ENCODE data around the gene MAP7D3. TPM values are rescaled to one million over a fixed set of nuclear protein-coding genes. Genes with fewer than 3 reads are reported as not detected.

The MAP7D3 gene
- total RNA-seq, 1 experiment from 2014 or later, result 17.6 TPM

DNA sequence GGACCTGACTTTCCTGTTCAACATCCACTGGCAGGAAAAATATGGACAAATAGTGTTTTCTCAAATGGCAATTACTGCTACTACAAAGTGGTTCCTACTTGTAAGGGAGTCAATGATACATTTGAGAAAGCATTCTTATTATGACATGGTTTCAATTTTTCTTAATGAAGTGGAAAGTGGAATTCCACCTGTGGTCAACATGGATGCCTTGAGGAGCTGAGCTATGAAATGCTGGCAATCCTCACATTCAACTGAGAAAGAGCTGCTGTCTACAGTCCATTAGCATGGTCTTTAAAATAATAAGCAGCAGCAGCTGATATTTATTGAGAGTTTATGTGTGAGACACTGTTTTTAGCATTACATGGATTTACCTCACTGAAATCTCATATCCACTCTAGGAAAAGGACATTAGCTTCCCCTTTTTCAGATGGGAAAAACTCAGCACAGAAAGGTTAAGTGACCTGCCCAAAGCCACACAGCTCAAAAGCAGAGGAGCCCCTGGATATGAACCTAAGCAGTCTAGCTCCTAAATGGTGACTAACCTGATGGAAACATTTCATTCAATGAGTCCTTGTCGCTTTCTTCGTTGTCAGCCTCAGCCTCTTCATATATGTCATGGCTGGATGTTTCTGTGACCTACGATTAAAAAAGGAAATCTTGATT is 29.2 kb downstream of the MAP7D3 start:
- H3K27me3 ChIP-seq, result no peaks in the 10 kb centered on the region
- no peak overlapping the region for H3K4me3 ChIP-seq
- peaks cover 9% of the 10 kb centered on the region; the same call in 1 of the 2 replicates for H3K36me3 ChIP-seq
- no peak for DNase-seq
- no peak overlapping the region for H3K27ac ChIP-seq
- no peaks in the 10 kb centered on the region for H3K4me1 ChIP-seq
- no peaks in the 10 kb centered on the region for H3K9me3 ChIP-seq (replicated peaks)

DNA sequence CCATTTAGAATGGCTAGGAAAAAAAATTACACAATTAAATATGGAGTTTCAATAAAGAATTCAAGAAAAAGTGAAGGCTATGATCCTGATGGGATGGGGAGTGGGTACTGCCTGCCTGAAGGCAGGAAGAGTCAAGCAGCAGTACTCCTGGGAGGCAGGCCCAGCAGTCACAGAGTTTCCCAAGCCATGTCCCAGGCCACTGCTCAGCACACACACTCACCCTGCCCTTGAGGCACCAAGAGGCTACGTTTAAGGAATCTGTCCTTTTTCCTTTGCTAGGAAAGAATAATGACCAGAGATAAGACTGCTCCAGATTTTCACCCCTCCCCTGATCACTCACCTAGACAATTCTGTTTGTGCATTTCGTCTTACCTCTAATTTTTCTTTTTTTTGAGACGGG is 30.2 kb downstream of the MAP7D3 start:
- Histone ChIP-seq H3K9me3 (replicated peaks) (no peaks in the 10 kb centered on the region), H3K4me1 (peaks cover under 1% of the 10 kb centered on the region; the same call in 1 of the 2 replicates), H3K36me3 (peaks cover 9% of the 10 kb centered on the region; the same call in 1 of the 2 replicates), H3K27ac (no peak overlapping the region), H3K4me3 (no peak overlapping the region), H3K27me3 (no peaks in the 10 kb centered on the region)
- DNase-seq, result no peak

DNA sequence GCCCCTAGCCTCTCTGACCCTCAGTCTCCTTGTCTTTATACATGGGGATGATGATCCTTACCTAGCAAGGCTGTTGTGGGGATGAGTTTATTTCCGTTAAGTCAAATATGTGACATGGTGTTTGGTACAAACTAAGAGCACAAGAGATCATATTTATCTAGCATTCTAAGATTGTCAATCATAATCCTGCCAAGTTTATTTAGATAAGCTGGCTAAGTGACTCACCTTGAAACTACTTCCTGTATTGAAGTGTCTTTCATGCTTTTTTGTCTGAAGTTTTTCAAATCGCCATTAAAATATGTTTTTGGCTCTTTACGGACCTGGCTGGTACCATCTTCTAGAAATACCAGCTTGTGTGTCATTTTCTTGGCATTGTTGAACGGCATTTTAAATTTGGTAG is 30.7 kb downstream of the MAP7D3 start:
- Histone ChIP-seq H3K4me1 (peaks cover 4% of the 10 kb centered on the region), H3K9me3 (replicated peaks) (no peaks in the 10 kb centered on the region), H3K27me3 (no peaks in the 10 kb centered on the region), H3K36me3 (peaks cover 9% of the 10 kb centered on the region; the same call in 1 of the 2 replicates), H3K4me3 (no peak overlapping the region), H3K27ac (no peak overlapping the region)
- no peak for DNase-seq

DNA sequence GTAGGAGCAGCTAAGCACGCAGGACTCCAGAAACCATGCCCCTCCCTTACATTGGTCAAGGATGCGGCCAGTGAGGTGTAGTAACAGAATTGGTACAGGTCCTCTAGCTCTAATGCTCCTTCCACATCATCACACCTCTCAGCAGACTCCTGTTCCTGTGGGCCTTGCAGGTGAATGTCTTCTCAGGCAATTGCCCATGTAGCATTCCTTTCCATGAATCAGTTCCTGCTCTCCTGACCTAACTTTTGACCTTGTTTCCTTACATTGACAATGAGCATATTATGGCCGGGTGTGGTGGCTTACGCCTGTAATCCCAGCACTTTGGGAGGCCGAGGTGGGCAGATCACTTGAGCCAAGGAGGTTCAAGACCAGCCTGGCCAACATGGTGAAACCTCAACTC is 31.3 kb downstream of the MAP7D3 start:
- no peak for DNase-seq
- no peaks in the 10 kb centered on the region for H3K27me3 ChIP-seq
- peaks cover 11% of the 10 kb centered on the region for H3K4me1 ChIP-seq
- H3K9me3 ChIP-seq (replicated peaks), result no peaks in the 10 kb centered on the region
- peaks cover 9% of the 10 kb centered on the region; the same call in 1 of the 2 replicates for H3K36me3 ChIP-seq
- no peak overlapping the region for H3K4me3 ChIP-seq
- no peak overlapping the region for H3K27ac ChIP-seq

DNA sequence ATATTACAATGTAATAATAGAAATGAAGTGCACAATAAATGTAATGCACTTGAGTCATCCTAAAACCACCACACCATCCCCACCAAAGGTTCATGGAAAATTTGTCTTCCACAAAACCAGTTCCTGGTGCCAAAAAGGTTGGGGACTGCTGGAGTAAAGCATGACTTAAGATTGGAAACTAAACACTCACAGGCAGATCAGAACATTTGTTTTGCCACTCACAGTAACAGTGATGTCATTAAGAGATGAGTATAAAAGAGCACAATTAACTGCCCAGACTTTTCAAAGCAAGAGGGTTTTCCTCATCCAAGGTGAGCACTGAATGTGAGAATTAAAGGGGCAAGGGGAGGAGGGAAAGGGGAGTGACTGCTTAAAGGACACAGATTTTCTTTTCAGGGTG is 35.6 kb downstream of the MAP7D3 start:
- peaks cover 2% of the 10 kb centered on the region; the same call in 1 of the 2 replicates for H3K36me3 ChIP-seq
- H3K27me3 ChIP-seq, result no peaks in the 10 kb centered on the region
- H3K4me1 ChIP-seq, result peaks cover 24% of the 10 kb centered on the region
- no peaks in the 10 kb centered on the region for H3K9me3 ChIP-seq (replicated peaks)
- peak overlapping the region; percentile 84 for H3K27ac ChIP-seq
- no peak for DNase-seq
- H3K4me3 ChIP-seq, result no peak overlapping the region

DNA sequence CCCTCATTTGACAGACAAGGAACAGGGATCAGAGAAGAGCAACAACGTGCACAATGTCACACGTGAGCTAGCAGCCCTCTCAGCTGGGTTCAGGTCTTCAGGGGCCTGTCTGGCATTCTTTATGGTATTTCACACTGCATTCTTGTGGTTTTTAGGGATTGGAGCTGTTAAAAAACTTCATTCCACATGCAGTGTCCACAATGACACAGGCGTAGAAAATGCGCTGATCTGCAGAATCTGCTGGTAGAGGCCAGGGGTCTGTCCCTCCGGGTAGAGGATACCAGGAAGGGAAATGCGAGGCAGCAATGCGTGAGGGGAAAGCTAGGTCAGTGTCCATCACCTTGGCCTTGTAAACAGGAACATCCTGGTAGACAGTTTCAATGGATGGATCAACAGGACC is 36.6 kb downstream of the MAP7D3 start:
- peak; percentile 83 to 84 for DNase-seq
- no peaks in the 10 kb centered on the region for H3K27me3 ChIP-seq
- H3K4me1 ChIP-seq, result peaks cover 24% of the 10 kb centered on the region
- no peaks in the 10 kb centered on the region for H3K36me3 ChIP-seq
- no peaks in the 10 kb centered on the region for H3K9me3 ChIP-seq (replicated peaks)
- peak overlapping the region; percentile 84 for H3K27ac ChIP-seq
- H3K4me3 ChIP-seq, result no peak overlapping the region

DNA sequence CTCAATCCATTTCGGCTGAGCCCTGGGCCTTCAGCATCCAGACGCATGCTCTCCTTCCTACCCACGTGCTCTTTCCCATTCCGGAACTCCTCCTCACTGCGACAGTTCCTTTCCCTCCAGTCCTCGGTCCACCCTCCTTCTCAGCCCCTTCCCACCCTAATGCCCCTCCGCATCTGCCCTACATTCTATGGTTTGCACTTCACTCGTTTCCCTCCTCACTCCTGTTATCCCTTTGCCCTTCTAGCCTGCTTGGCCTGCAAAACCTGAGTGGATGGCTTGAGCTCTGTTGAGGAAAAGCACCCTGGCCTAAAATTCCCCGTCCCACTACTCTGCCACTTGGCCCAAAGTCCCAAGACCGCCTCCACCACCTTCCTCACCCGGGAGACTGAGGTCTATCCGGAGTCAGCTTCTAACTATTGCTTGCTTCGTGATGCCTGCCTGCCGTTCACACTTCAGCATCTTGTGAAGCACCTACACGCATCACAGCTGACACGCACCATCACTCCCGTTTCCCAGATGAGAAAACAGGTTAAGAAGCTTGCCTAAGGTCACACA is 38.6 kb downstream of the MAP7D3 start:
- H3K4me1 ChIP-seq, result peaks cover 24% of the 10 kb centered on the region

DNA sequence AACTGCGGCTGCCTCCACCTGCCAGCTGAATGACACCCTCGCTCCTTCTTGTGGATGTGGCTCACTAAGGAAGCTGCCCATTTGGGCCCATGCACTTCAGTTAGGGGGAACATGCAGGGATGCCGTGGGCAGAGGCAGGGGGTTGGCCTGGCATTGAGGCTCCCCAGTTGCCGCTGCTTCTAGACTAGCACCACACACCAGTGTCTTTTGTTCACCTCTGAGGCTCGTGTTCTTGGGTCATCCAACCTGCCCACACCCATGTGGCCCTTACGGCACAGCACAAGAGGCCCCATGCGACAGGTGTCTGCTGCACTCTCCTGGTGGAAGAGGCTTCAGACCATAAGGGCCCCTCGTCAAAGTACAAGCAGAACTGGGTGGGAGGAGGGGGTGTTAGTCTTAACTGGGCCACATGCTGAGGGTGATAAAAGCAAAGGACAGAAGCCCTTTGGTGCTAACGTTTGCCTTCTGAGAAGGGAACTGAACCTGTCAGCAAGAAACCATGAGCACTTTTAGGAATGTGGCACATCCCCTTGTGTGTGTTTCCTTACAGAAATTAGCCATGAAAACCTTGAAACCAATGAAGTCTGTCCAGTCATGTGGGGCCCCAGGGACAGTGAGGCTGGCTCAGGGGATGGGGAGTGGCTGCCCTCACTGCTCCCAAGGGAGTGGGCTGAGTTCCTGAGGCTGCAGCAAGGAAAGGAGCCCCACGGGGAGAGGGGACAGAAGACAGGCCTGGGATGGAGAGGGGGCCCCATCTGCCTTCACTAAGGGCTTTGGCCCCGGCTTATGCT is 39.2 kb downstream of the MAP7D3 start:
- no peak for DNase-seq
- Histone ChIP-seq H3K4me1 (peaks cover 24% of the 10 kb centered on the region), H3K4me3 (no peak overlapping the region), H3K9me3 (replicated peaks) (no peaks in the 10 kb centered on the region), H3K36me3 (no peaks in the 10 kb centered on the region), H3K27ac (no peak overlapping the region), H3K27me3 (no peaks in the 10 kb centered on the region)

More for the DNA sequence above, 38.6 kb downstream of the MAP7D3 start:
- no peak overlapping the region for H3K27ac ChIP-seq
- no peaks in the 10 kb centered on the region for H3K36me3 ChIP-seq
- no peaks in the 10 kb centered on the region for H3K9me3 ChIP-seq (replicated peaks)
- no peak overlapping the region for H3K4me3 ChIP-seq
- H3K27me3 ChIP-seq, result no peaks in the 10 kb centered on the region
- no peak for DNase-seq

DNA sequence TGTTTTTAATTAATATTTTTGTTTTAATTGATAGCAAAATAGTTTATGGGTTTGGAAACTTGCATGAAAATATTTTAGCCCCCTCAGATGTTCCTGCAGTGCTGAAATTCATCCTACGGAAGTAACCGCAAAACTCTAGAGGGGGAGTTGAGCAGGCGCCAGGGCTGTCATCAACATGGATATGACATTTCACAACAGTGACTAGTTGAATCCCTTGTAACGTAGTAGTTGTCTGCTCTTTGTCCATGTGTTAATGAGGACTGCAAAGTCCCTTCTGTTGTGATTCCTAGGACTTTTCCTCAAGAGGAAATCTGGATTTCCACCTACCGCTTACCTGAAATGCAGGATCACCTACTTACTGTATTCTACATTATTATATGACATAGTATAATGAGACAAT is 40.4 kb downstream of the MAP7D3 start:
- H3K27me3 ChIP-seq, result no peaks in the 10 kb centered on the region
- H3K4me1 ChIP-seq, result peaks cover 22% of the 10 kb centered on the region
- H3K4me3 ChIP-seq, result no peak overlapping the region
- H3K9me3 ChIP-seq (replicated peaks), result no peaks in the 10 kb centered on the region
- DNase-seq, result no peak
- no peaks in the 10 kb centered on the region for H3K36me3 ChIP-seq
- H3K27ac ChIP-seq, result no peak overlapping the region

DNA sequence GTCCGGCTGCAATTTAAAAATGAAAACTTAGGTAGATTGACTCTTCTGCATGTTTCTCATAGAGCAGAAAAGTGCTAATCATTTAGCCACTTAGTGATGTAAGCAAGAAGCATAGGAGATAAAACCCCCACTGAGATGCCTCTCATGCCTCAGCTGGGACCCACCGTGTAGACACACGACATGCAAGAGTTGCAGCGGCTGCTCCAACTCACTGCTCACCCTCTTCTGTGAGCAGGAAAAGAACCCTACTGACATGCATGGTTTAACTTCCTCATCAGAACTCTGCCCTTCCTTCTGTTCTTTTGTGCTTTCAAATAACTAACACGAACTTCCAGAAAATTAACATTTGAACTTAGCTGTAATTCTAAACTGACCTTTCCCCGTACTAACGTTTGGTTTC is 41.0 kb downstream of the MAP7D3 start:
- H3K4me1 ChIP-seq, result peaks cover 17% of the 10 kb centered on the region
- H3K9me3 ChIP-seq (replicated peaks), result no peaks in the 10 kb centered on the region

DNA sequence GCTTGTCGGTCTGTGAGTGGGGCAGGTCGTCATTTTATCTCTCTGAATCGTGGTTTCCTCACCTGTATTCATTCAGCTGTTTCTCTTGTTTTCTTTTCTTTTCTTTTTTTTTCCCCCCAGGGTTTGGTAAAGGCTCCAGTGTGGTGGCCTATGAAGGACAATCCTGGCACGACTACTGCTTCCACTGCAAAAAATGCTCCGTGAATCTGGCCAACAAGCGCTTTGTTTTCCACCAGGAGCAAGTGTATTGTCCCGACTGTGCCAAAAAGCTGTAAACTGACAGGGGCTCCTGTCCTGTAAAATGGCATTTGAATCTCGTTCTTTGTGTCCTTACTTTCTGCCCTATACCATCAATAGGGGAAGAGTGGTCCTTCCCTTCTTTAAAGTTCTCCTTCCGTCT is 41.4 kb downstream of the MAP7D3 start:
- H3K4me3 ChIP-seq, result no peak overlapping the region
- no peaks in the 10 kb centered on the region for H3K9me3 ChIP-seq (replicated peaks)
- no peaks in the 10 kb centered on the region for H3K36me3 ChIP-seq
- peaks cover 12% of the 10 kb centered on the region for H3K4me1 ChIP-seq
- no peak overlapping the region for H3K27ac ChIP-seq
- no peaks in the 10 kb centered on the region for H3K27me3 ChIP-seq
- DNase-seq, result no peak

More for the DNA sequence above, 41.0 kb downstream of the MAP7D3 start:
- Histone ChIP-seq H3K36me3 (no peaks in the 10 kb centered on the region), H3K4me3 (no peak overlapping the region), H3K27me3 (no peaks in the 10 kb centered on the region), H3K27ac (no peak overlapping the region)
- no peak for DNase-seq

DNA sequence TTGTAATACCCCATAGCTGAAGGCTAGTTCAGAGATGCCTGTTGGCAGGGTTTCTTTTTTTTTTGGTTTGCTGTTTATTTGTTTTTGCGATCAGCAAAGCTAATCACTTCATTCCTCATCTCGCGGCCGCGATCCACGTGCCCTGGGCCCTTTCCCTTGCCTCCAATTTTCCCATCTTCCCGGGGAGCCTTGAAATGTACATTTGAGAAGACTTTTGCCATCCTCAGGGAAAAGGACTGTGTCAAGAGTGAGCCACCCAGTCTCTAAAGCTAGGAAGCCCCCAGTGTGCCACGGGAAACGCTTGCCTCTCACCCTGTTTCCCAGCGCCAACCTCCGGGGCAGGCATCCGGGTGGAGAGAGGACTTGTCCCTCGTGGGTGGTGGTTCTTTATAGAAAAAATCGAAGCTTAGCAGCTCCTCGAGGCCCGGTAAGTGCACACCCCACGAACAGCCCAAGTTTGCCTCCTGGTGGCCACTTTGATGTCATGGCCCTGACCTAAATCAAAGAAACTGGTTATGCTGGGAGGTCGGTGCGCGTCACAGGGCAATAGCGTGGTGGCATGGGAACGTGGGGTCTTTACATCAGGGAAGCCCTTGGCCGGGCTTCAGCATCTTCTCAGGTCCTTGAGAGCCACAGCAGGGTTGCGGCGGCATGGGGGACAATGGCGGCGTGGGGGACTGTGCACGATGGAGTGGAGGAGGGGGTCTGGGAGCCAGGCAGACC is 42.0 kb downstream of the MAP7D3 start:
- Histone ChIP-seq H3K4me3 (no peak overlapping the region), H3K27ac (no peak overlapping the region), H3K27me3 (no peaks in the 10 kb centered on the region), H3K9me3 (replicated peaks) (no peaks in the 10 kb centered on the region), H3K4me1 (peaks cover 7% of the 10 kb centered on the region), H3K36me3 (no peaks in the 10 kb centered on the region)
- DNase-seq, result peak in 1 of 2 experiments; percentile 34

DNA sequence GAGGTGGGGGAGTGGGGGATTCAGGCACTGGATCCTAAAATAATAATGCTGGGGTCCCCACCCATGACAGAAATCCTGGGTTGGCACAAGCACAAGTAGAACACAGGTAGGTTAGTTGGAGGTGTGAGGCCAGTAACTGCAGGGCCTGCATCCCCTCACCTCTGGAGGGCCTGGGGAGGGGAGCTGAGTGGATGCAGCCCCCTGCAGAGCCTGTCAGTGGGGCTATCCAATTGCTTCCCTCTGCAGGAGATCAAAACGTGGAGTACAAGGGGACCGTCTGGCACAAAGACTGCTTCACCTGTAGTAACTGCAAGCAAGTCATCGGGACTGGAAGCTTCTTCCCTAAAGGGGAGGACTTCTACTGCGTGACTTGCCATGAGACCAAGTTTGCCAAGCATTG is 43.7 kb downstream of the MAP7D3 start:
- no peaks in the 10 kb centered on the region for H3K27me3 ChIP-seq
- H3K4me1 ChIP-seq, result no peaks in the 10 kb centered on the region
- no peak overlapping the region for H3K27ac ChIP-seq
- no peaks in the 10 kb centered on the region for H3K9me3 ChIP-seq (replicated peaks)
- H3K4me3 ChIP-seq, result no peak overlapping the region
- DNase-seq, result no peak
- H3K36me3 ChIP-seq, result no peaks in the 10 kb centered on the region

DNA sequence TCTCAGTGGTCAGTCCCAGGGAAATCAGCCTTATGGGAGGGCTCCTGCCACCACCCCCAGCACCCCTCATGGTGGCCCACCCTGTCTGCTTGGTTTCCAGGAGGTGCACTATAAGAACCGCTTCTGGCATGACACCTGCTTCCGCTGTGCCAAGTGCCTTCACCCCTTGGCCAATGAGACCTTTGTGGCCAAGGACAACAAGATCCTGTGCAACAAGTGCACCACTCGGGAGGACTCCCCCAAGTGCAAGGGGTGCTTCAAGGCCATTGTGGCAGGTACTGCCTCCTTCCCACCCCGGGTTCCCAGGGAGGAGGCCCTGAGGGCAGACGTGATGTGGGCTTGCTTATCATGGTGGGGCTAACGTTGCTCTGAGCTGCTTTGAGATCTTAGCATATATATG is 44.3 kb downstream of the MAP7D3 start:
- H3K4me1 ChIP-seq, result no peaks in the 10 kb centered on the region
- H3K4me3 ChIP-seq, result no peak overlapping the region
- no peaks in the 10 kb centered on the region for H3K27me3 ChIP-seq
- no peaks in the 10 kb centered on the region for H3K36me3 ChIP-seq
- H3K9me3 ChIP-seq (replicated peaks), result no peaks in the 10 kb centered on the region
- no peak for DNase-seq
- no peak overlapping the region for H3K27ac ChIP-seq
